Measurements from ENCODE around the gene LRP8.
A peak's percentile ranks its signal among the peaks of the same experiment; 100 is the strongest.
"Not testable (repeated sequence)": the region's sequence is repeated elsewhere in the genome, so short reads cannot be mapped to it uniquely, and the experiment has no call there.

Gene LRP8

GRCh38 chr1:53206083-53206685 lies 121.7 kb downstream of the LRP8 start:
- DNase-seq = not testable (repeated sequence)

- DNase-seq = not testable (repeated sequence)
These were observed 122.4 kb downstream of the LRP8 start for GRCh38 chr1:53205496-53205895.

GRCh38 chr1:53203466-53203865 lies 124.4 kb downstream of the LRP8 start:
- DNase-seq = no peak

GRCh38 chr1:53198241-53198651 lies 129.6 kb downstream of the LRP8 start:
- DNase-seq = no peak

GRCh38 chr1:53197291-53198200 lies 130.3 kb downstream of the LRP8 start:
- no peak for DNase-seq

GRCh38 chr1:53196485-53197290 lies 131.2 kb downstream of the LRP8 start, which contains the start of gene CPT2:
Gene CPT2, plus strand, starts transcription at chr1:53196824. Its CDS starts 120 bp downstream, at chr1:53196944.
- peak; percentile 84 for DNase-seq

GRCh38 chr1:53196017-53196484 lies 131.8 kb downstream of the LRP8 start:
- no peak for DNase-seq

GRCh38 chr1:53195246-53196016 lies 132.4 kb downstream of the LRP8 start:
- no peak for DNase-seq

Data from activated CD4-positive, alpha-beta T cell treated with anti-CD3 and anti-CD28 coated beads, Interleukin-2, amount 50 U/mL, for 1 hour (primary cell).